Activated CD4-positive, CD25-positive, alpha-beta regulatory T cell (primary cell): Measurements from ENCODE around the gene CRTAP.
"Not testable (repeated sequence)": the region's sequence is repeated elsewhere in the genome, so short reads cannot be mapped to it uniquely, and the experiment has no call there.

ENCODE experiments used
- DNase-seq, 4 experiments: peaks; one replicate each; lab custom pipeline; 2025; lab: John Stamatoyannopoulos, UW

The CRTAP gene

DNA sequence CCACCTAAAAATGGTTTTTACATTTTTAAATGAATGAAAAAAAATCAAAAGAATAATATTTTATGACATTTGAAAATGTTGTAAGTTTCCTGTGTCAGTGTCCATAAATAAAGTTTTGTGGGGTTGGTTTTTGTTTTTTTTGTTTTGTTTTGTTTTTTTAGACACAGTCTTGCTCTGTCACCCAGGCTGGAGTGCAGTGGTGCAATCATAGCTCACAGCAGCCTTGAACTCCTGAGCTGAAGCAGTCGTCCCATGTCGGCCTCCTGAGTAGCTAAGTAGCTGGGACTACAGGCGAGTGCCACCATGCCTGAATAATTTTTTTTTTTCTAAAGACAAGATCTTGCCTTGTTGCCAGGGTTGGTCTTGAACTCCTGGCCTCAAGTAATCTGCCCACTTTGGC, 14.1 kb upstream of the CRTAP start:
- DNase-seq: no peak

DNA sequence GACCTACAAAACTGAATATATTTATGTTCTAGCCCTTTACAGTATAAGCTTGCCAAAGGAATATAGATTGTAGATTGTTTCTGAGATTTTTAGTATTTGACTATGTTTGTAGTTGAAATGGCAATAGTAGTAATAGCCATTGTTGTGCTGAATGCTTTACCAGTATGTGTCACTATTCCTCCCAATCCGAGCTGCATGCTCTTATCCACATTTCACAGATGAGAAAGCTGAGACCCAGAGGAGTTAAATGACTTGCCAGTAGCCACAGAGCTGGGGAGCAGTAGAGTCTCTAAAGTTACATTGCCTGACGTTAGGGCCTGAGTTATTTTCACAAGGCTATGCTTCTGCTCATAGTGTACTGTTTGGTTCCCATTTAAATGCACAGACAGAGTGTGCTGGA, 13.6 kb upstream of the CRTAP start:
- no peak for DNase-seq

DNA sequence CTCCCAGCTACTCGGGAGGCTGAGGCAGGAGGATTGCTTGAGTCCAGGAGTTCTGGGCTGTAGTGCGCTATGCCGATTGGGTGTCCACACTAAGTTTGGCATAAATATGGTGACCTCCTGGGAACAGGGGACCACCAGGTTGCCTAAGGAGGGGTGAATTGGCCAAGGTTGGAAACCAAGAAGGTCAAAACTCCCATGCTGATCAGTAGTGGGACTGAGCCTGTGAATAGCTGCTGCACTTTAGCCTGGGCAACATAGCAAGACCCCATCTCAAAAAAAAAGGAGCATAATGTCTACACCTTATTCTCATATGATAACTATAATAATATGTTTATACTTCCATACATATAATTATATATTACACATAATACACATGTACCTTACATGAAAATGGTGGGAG, 10.8 kb upstream of the CRTAP start:
- DNase-seq: no peak

DNA sequence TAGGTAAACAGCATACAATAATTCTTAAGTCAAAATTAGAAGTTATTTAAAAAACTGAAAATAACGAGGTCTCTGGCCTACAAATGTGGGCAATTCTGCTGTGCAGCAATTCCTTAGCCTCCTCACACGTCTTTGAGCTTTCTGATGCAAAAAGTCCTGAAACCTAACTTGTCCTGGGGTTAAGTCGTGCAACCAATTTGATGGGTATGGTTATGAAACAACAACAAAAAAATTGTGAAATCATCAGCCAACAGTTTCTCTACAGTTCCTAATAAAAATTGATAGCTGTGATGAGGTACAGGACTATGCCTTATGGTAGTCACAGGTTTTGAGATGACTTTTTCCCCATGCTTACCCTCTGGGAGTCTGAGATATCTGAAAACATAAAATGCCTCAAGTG, 10.3 kb upstream of the CRTAP start:
- DNase-seq: no peak

DNA sequence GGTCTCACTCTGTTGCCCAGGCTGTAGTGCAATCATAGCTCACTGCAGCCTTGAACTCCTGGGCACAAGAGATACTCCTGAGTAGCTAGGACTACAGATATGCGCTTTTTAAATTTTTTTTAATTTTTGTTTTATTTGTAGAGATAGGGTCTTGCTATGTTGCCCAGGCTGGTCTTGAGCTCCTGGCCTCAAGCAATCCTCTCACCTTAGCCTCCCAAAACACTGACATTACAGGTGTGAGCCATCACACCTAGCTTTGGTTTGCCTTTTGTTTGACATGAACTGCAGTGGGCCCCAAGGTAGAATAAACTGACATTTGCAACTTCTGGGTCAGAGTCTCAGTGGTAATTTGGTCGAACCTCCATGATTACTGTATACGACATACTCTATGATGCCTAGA, 9.0 kb upstream of the CRTAP start:
- no peak for DNase-seq

DNA sequence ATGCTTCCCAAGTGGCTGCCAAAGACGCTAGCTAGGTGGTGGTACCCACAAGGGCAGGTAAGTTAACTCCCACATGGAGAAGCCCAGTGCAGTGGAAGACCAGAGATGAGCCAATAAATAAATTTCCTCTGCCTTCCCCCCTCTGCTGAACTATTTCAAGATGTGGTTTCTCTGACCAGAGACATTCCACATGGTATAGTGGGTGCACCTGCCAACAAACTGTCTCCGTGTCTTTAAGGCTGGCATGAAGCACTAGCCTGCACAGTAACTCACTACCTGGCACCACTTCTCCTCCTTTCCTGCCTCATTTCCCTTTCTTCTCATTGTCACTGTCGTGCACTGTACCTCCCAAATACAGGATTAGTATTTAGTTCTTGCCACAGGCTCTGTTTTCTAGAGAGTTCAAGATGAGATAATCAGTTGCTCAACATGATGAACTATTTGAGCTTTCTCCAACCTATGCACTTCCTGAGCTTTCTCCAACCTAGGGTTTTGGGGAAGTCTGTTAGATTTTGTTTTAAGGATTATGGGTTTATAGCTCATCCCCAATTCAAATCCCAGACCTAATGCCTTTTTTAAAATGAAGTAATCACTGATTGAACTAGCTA, 8.4 kb upstream of the CRTAP start:
- no peak for DNase-seq

DNA sequence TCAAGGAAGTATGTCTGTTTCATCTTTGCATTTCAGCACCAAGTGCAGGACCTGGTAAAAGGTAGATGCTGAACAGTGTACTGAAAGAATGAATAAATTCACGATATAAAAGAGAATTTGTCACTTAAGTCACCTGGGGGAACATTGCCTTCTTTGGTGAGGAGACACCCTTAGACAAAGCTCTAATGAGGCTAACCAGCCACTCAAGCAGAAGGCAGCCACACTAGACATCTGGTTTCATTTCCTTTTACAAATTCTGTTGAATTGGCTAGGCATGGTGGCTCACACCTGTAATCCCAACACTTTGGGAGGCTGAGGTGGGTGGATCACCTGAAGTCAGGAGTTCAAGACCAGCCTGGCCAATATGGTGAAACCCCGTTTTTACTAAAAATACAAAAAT, 7.0 kb upstream of the CRTAP start:
- not testable (repeated sequence) for DNase-seq

DNA sequence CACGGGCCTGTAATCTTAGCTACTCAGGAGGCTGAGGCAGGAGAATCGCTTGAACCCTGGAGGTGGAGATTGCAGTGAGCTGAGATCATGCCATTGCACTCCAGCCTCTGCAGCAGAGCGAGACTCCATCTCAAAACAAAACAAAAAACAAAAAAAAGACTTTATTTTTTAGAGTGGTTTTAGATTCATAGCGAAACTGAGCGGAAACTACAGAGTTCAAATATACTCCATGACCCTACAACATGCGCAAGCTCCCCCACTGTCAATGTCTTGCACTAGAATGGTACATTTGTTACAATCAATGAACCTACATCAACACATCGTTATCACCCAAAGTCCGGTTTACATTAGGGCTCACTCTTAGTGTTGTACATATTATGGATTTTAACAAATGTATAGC, 2.2 kb upstream of the CRTAP start:
- no peak for DNase-seq

DNA sequence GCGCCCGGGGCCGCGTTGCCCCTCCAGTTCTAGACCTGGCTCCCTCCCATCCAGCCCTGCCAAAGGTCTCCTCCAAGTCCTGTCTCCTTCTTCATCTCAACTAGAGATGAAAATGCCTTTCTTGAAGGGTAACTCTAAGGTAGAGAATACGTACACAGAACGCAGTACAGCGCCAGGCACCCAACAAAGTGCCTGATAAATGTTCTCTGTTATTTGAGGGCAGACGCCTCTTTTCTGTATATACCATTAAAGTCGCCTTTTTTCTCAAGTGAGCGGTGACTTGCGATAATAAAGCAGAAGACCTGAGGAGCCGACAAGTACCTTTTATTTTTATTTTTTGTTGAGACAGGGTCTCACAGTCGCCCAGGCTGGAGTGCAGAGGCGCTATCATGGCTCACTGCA, 809 bp downstream of the CRTAP start:
- no peak for DNase-seq

DNA sequence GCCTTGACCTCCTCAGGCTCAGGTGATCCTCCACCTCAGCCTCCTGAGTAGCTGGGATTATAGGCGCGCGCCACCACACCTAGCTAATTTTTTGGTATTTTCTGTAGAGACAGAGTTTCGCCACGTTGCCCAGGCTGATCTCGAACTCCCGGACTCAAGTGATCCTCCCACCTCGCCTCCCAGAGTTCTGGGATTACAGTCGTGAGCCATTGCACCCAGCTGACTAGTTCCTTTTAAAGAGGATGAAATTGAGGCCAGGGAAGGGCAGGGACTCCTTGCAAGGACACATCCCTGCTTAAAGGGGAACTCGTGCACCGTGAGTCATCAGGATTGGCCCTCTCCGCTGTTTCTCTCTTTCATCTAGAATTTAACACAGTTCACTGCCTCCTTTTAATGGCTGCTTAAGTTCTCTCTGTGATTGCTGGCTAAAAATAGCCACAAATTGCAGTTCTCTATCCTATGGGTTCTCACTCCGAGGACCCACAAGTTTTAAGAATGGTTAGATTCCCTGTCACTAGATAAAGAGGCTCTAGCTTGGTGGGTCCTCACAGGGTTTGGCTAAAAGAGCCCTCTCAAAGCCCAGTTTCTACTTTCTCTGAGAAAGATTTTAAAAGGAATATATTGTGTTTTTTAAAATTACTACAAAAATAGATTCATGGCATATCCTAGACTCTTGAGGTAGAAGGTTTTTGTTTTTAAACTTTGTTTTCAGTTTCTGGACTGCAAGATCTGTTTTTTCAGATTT, 1.4 kb downstream of the CRTAP start:
- DNase-seq: no peak

DNA sequence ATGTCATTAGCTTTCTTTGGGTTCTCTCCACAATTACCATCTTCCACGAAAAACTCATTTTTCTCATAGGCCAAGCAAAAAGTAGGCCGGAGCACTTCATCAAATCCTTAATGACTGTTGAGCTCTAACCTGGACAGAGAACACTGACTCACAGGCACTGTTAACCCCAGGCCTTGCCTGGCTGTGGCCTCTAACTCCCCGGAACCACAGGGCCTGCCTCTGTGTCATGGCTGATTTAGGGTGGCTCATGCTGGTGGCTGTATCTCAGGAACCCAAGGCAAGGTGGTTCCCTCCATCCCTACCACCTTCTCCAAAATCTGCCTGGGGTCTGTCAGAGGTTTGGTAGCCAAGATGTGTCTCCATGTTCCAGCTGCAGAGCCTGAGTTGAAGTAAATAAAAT, 3.6 kb downstream of the CRTAP start:
- no peak for DNase-seq

DNA sequence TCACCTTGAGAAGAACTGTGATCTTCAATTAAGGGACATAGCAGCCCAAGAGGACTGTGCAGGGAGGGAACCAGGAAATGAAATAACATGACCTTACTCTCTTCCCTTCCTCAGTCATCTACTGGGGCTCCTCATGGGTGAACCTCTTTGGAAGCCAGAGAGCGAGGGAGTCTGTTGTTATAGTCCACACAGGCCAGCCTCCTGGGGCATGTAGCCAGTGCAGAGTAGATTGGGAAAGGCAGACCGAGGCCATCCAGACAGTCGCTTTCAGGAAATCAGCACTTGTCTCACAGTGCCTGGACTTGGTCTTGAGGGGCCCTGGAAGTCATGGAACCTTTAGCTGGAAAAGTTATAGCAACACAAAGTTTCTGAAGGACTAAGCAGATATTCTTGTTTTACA, 6.1 kb downstream of the CRTAP start:
- no peak for DNase-seq

DNA sequence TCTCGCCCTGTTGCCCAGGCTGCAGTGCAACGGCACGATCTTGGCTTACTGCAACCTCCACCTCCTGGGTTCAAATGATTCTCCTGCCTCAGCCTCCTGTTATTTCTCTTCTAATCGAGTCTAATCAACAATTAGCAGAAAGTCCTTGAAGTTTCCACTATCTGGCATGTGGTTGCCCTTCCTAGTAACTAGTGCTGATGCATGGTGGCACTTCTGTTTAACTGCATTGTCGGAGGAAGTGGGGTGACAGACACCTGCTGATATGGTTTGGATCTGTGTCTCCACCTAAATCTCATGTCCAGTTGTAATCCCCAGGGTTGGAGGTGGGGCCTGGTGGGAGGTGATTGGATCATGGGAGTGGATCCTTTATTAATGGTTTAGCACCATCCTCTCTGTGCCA, 9.2 kb downstream of the CRTAP start:
- no peak for DNase-seq

DNA sequence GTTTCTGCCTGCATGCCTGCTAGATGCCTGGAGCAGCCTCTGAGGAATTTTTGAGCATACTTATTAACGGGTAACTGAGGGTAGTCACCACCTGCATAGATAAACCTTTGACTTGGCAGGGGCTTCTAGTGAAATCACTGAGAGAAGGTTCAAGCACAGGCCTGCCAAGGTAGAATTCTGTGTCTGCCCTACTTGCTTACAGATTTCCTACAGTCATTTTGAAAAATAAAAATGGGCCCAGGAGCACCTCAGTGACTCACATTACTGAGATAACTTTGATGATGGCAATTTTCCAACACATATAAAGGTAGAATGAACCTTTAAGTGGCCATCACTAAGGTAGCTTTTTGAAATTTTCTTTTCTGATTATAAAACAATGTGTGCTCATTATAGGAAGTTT, 10.8 kb downstream of the CRTAP start:
- no peak for DNase-seq

DNA sequence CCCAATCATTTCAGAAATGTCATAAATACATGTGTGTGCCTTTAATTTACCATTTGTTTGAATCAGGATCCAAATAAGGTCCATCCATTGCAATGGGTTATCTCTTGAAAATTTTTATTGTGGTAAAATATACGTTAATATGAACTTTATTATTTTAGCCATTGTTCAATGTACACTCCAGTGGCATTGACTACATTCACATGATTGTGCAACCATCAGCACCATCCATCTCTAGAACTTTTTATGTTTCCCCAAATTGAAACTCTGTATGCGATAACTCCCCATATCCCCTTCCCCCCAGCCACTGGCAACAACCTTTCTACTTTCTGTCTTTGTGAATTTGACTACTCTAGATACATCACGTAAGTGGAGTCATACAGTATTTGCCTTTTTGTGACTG, 12.0 kb downstream of the CRTAP start:
- DNase-seq: no peak

DNA sequence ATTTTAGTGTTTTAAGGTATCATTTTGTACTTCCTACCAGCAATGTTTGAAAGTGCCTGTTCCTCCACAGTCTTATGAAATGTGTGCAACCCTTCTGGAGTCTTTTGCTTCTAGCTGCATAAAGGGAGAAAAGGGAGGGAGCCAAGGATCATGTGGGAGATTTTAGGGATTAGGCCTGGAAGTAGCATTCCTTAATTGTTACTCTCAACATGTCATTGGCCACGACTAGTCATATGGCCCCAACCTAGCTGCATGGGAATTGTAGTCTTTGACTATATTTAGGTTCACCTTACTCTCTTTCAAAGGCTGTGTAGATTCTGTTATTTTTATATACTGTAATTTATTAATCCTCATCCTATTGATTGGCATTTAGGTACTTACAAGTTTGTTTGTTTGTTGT, 14.9 kb downstream of the CRTAP start:
- DNase-seq: no peak

DNA sequence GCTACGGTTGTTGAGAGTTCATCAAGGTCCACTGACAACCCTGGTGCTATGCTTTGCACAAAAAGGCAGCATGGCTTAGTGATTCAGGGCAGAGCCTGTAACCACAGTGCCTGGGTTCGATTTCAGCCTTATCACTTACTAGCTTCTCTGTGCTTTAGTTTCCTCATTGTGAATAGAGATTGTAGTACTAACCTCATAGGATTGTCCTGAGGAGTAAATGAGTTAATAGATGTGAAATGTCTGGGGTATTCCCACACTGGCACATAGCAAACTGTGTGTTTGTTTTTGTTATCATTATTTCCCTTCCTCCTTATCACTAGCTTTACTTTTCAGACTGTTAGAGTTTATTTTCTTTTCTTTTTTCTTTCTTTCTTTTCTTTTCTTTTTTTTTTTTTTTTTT, 16.3 kb downstream of the CRTAP start:
- DNase-seq: no peak

DNA sequence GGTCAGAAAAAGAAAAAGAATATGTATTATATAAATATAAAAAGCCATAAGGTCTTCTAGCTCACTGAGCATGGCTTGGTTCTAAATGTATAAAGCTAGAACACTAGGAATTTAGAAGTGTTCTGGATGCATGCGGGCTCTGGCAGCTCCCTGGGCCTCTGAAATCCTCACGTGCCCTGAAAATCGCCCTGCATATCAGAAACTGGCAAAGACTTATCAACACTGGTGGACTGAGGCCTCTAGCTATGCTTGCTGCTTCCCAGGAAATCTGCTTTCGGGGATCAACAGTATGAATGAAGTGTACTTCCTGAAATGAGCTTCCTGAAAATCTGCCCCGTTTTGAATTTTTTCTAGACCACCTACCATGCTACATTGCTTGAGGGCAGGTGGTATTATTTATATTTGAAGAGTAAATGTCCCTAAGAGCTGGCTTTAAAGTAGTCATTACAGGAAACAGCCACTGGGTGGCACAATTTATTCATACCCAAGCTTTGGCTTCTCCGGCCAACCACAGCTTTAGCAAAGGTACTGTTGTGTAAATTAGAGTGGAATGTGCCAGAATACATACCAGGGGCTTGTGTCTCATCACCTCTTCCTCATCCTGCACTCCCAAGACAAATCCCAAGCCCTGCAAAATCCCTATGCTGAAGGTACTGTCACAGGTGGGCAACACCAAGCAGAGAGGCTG, 17.7 kb downstream of the CRTAP start:
- no peak for DNase-seq

DNA sequence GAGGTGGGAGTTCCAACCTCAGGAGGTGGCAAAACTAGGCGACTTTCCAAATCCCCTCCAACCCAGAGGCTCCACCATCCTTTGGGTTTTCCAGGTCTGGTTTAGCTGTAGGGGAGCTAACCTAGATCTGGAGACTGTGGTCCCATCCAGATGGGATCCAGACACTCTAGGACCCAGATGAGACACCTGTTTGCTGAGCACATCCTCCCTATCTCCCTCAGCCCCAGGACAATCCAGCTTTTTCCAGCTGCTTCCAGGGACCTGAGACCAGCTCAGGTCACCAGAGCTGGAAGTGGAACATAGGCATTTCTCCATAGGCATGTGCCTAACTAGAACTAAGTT, 18.2 kb downstream of the CRTAP start:
- DNase-seq: no peak

DNA sequence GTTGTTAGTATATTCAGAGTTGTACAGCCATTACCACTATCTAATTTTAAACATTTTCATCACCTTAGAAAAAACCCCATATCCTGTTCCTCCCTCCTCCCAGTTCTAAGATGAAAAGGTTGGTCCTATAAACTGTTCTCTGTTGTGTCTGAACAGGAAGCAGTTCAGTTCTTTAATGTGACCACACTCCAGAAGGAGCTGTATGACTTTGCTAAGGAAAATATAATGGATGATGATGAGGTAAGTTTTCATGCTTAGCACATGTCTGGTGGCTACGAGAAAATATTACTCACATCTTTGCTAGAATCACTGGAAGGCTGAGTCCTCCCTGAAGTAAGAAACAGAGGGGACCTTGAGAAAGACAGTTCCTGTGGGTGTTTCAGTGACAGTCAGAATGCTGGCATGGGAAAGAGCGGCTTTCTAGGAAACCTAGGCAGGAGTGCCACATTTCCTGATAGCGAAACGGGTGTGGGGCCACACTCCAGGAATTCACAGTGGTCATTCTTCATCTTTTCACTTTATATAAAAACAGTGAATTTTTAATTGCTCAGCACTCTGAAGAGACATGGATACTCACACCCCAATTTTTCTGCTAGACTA, 20.3 kb downstream of the CRTAP start:
- no peak for DNase-seq

DNA sequence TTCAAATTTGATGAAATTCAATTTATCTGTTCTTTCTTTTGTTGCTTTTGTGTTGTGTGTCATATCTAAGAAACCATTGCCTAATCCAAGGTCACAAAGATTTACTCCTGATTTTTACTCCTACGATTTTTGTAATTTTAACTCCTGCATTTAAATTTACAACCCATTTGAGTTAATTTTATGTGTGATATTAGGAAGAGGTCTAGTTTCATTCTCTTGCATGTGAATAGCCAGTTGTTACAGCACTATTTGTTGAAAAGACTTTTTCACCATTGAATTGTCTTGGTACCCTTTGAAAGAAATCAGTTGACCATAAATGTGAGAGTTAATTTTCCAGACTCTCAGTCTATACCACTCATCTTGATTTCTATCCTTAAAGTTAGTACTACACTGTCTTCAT, 23.9 kb downstream of the CRTAP start:
- DNase-seq: no peak

DNA sequence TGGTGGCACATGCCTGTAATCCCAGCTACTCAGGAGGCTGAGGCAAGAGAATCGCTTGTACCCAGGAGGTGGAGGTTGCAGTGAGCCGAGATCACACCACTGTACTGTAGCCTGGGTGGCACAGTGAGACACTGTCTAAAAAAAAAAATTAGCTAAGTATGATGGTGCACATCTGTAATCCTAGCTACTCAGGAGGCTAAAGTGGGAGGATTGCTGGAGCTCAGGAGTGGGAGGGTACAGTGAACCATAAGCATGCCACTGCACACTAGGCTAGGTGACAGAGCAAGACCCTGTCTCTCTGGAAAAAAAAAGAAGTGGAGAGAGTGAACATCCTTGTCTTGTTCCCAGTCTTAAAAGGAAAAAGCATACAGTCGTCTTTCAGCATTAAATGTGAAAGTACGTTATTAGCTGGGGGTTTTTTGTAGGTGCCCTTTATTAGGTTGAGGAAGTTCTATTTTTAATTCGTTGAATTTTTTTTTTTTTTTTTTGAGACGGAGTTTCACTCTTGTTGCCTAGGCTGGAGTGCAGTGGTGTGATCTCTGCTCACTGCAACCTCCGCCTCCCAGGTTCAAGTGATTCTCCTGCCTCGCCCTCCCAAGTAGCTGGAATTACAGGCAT, 25.3 kb downstream of the CRTAP start:
- not testable (repeated sequence) for DNase-seq

DNA sequence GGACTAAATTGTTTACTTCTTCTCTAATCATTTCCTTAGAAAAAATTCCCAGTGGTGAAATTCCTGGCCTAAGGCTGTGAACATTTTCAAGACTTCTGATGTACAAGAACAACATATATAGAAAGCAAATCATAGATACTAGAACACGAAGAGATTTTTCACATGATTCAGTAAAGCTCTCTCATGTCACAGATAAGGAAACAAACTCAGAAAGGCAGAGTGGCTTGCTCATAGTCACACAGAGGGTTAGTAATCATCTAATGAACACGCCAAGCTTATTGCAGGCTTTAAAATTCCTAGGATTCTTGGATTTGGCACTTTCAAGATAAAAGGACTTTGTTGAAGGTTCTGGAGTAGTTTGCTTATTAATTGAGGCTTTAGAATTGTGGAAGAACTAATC, 26.2 kb downstream of the CRTAP start:
- DNase-seq: no peak
